A549 (cell line): ENCODE data around the gene PVALEF. TPM values are rescaled to one million over a fixed set of nuclear protein-coding genes. Genes with fewer than 3 reads are reported as not detected.
"Not testable (repeated sequence)": the region's sequence is repeated elsewhere in the genome, so short reads cannot be mapped to it uniquely, and the experiment has no call there.

Source experiments
- ATAC-seq, 2 experiments: fragments of 200-7000 bp in 1 of 2; fragments of >200 bp in 1 of 2; cut with Nextera tagmentation in 1 of 2; cut with Tn5 transposase in 1 of 2; 3 replicates each; pipeline versions ENCODE4 v1.8.0 to v1.9.1; 2018 to 2020; ENCODE audit warnings: mild to moderate bottlenecking in 1 of 2, moderate library complexity in 1 of 2
- CTCF ChIA-PET: fragments of 300-600 bp; sonication (Branson Sonifier 250); formaldehyde crosslinking; extraction: SDS; loops from one replicate; lab custom pipeline; 2021; ENCODE audit warnings: antibody characterized with exemption, inconsistent platforms; lab: Yijun Ruan, JAX
- POLR2A ChIA-PET: fragments of 350-600 bp; formaldehyde crosslinking; extraction: SDS; loops from one replicate; lab custom pipeline; 2021; ENCODE audit warnings: antibody characterized with exemption, inconsistent platforms; lab: Yijun Ruan, JAX
- DNase-seq, 2 experiments: peaks; one replicate each; pipeline versions ENCODE4 v3.0.0 to v3.0.0-alpha.2; 2011 to 2016; ENCODE audit warnings: low read depth in 1 of 2, low spot score in 1 of 2
- FAIRE-seq: peaks from 2 replicates; lab custom pipeline; 2011; peaks lifted over from hg19 to GRCh38; lab: Jason Lieb, UNC
- H3K27ac ChIP-seq, 2 experiments: fragments of >200 bp; sonication (Bioruptor Twin); formaldehyde crosslinking; 3 replicates each; pipeline ENCODE4 v1.5.1; 2016 to 2017
- H3K4me1 ChIP-seq: fragments of >200 bp; sonication (Bioruptor Twin); formaldehyde crosslinking; 3 replicates; pipeline ENCODE4 v1.6.1; 2016
- H3K4me2 ChIP-seq: fragments of >200 bp; sonication (Bioruptor Twin); formaldehyde crosslinking; 3 replicates; pipeline ENCODE4 v1.6.1; 2016
- H3K4me3 ChIP-seq: fragments of >200 bp; sonication (Bioruptor Twin); formaldehyde crosslinking; 3 replicates; pipeline ENCODE4 v1.5.1; 2016
- H3K9me3 ChIP-seq: fragments of >200 bp; sonication (Bioruptor Twin); formaldehyde crosslinking; 3 replicates; pipeline ENCODE4 v1.6.1; 2016
- CBX8 ChIP-seq: fragments of 200-600 bp; sonication (generic); IDR thresholded peaks from 2 replicates; pipeline ENCODE4 v1.6.1; 2016
- CEBPB ChIP-seq, 2 experiments: fragments of >200 bp in 1 of 2; sonication (Bioruptor Twin) in 1 of 2; formaldehyde crosslinking in 1 of 2; IDR thresholded peaks; 2 replicates each; pipeline ENCODE4 v1.6.1; 2012 to 2016
- EHMT2 ChIP-seq: fragments of 200-600 bp; sonication (generic); IDR thresholded peaks from 2 replicates; pipeline ENCODE4 v1.6.1; 2016; ENCODE audit warnings: antibody characterized with exemption, low read depth, mild to moderate bottlenecking, moderate library complexity
- EP300 ChIP-seq, 2 experiments: fragments of >200 bp; sonication (Bioruptor Twin); formaldehyde crosslinking; IDR thresholded peaks; 2 replicates in 1 of 2; 3 replicates in 1 of 2; pipeline ENCODE4 v1.6.1; 2016 to 2017
- ESRRA ChIP-seq: fragments of 150-350 bp; IDR thresholded peaks from 2 replicates; pipeline ENCODE4 v1.6.1; 2014; ENCODE audit warnings: mild to moderate bottlenecking, low read length, borderline replicate concordance
- FOSL2 ChIP-seq, 2 experiments: fragments of 450-650 bp in 1 of 2; fragments of >200 bp in 1 of 2; sonication (Bioruptor Twin) in 1 of 2; formaldehyde crosslinking; IDR thresholded peaks; 2 replicates each; pipeline versions ENCODE4 v1.5.0 to v1.6.1; 2016 to 2020; ENCODE audit warnings: mild to moderate bottlenecking in 1 of 2, moderate library complexity in 1 of 2
- FOXS1 ChIP-seq: fragments of 250-450 bp; sonication (Bioruptor Pico); IDR thresholded peaks from 2 replicates; pipeline ENCODE4 v1.5.0; 2020; ENCODE audit warnings: mild to moderate bottlenecking, moderate library complexity
- HEYL ChIP-seq: fragments of 250-450 bp; sonication (Bioruptor Pico); IDR thresholded peaks from 2 replicates; pipeline ENCODE4 v1.8.0; 2021; ENCODE audit warnings: mild to moderate bottlenecking, moderate library complexity
- HOXB13 ChIP-seq: fragments of 250-450 bp; sonication (Bioruptor Pico); IDR thresholded peaks from 2 replicates; pipeline ENCODE4 v1.5.0; 2020; ENCODE audit warnings: low read depth, mild to moderate bottlenecking, moderate library complexity
- JUNB ChIP-seq: fragments of >200 bp; sonication (Bioruptor Twin); formaldehyde crosslinking; IDR thresholded peaks from 2 replicates; pipeline ENCODE4 v1.6.1; 2016
- MAZ ChIP-seq: fragments of 150-350 bp; IDR thresholded peaks from 2 replicates; pipeline ENCODE4 v1.6.1; 2014; ENCODE audit warnings: antibody characterized with exemption, low read depth, low read length, borderline replicate concordance
- POLR2A ChIP-seq: IDR thresholded peaks from 2 replicates; pipeline ENCODE4 v1.6.1; 2012; ENCODE audit warnings: mild to moderate bottlenecking, low read length
- RARB ChIP-seq: fragments of 250-450 bp; sonication (Bioruptor Pico); IDR thresholded peaks from 2 replicates; pipeline ENCODE4 v1.8.0; 2021; ENCODE audit warnings: mild to moderate bottlenecking, moderate library complexity
- SREBF2 ChIP-seq: fragments of 450-650 bp; IDR thresholded peaks from 2 replicates; pipeline ENCODE4 v1.6.1; 2014; ENCODE audit warnings: mild to moderate bottlenecking, moderate library complexity
- ZC3H11A ChIP-seq: fragments of 450-650 bp; IDR thresholded peaks from 2 replicates; pipeline ENCODE4 v1.6.1; 2014; ENCODE audit warnings: antibody characterized with exemption, mild to moderate bottlenecking
- ZFP36 ChIP-seq: fragments of 450-650 bp; IDR thresholded peaks from 2 replicates; pipeline ENCODE4 v1.6.1; 2014; ENCODE audit warnings: borderline replicate concordance; ENCODE audit not compliant: partially characterized antibody
- ZSCAN20 ChIP-seq: fragments of 250-450 bp; sonication (Bioruptor Pico); IDR thresholded peaks from 2 replicates; pipeline ENCODE4 v1.8.0; 2022; ENCODE audit warnings: mild to moderate bottlenecking, moderate library complexity
- WGBS: methylation state at CpG from one replicate; pipeline ENCODE4 v1.1.6; 2017; ENCODE audit errors: missing lambda C conversion rate; 5-methylcytosine and 5-hydroxymethylcytosine counted together
- polyA plus RNA-seq, 4 experiments: library from polyadenylated mRNA; depleted of rRNA in 3 of 4; stranded (reverse); fragments of >200 nt; fragmentation: RNase III in 1 of 4; extraction: RNeasy Plus Mini Kit Qiagen cat#74134 plus additional on column Dnase treatment in 1 of 4; gene quantifications; 2 replicates in 3 of 4; 3 replicates in 1 of 4; pipeline ENCODE4 v1.2.3, GENCODE V29; 2011 to 2017
- TF ChIP-seq, protein P1 (sequence below): fragments of 250-450 bp; sonication (Bioruptor Pico); IDR thresholded peaks from 2 replicates; pipeline ENCODE4 v1.5.0; 2021; ENCODE audit warnings: mild to moderate bottlenecking, moderate library complexity, borderline replicate concordance
- TF ChIP-seq, protein P2 (sequence below): IDR thresholded peaks from 2 replicates; pipeline ENCODE4 v1.6.1; 2012
- TF ChIP-seq, protein P3 (sequence below): fragments of >200 bp; sonication (Bioruptor Twin); formaldehyde crosslinking; IDR thresholded peaks from 3 replicates; pipeline ENCODE4 v1.6.1; 2016
- TF ChIP-seq, protein P4 (sequence below): fragments of 450-650 bp; IDR thresholded peaks from 2 replicates; pipeline ENCODE4 v1.6.1; 2014; ENCODE audit warnings: antibody characterized with exemption

The PVALEF gene
- polyA plus RNA-seq, 2 of the 4 experiments (the other 2 are of a cell fraction): not detected

DNA sequence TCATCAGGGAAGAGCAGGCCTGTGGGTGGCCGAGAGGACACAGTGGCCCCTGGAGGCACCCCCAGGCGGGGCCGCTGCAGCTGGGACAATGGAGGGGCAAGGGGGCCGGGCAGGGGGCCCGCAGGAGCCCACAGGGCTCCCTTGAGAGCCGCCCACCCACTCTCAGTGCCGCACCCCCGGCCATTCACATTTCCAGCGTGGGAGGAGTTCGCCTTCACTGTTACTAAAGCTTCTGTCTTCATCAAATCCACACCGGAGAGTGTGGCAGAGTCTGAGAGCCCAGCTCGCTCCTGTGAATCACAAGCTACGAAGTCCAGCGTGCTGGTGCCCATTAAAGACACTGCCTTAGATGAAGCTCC lies 20.9 kb upstream of the PVALEF start (continued):
- TF ChIP-seq CBX8: no peak
- TF ChIP-seq HEYL: no peak

DNA sequence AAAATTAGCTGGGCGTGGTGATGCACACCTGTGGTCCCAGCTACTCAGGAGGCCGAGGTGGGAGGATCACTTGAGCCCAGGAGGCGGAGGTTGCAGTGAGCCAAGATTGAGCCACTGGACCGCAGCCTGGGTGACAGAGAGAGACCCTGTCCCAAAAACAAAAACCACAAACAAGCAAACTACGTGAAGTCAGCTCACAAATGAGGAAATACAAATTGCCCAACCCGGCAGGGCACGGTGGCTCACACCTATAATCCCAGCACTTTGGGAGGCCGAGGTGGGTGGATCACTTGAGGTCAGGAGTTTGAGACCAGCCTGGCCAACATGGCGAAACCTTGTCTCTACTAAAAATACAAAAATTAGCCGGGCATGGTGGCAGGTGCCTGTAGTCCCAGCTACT lies 19.1 kb upstream of the PVALEF start:
- not testable (repeated sequence) for DNase-seq, ATAC-seq, H3K27ac ChIP-seq, H3K4me2 ChIP-seq, FAIRE-seq, H3K9me3 ChIP-seq, H3K4me3 ChIP-seq, H3K4me1 ChIP-seq
- ChIA-PET POLR2A (interaction anchor here (0.7 kb wide), 1 partner anchor 331 kb away, joined by 6 read pairs; no protein-coding TSS in a partner anchor), CTCF (interaction anchor here (0.6 to 11.5 kb wide), 6 partner anchors 8 to 88 kb away, joined by 3 to 175 read pairs (median 63); partner anchors contain the start of genes NDUFAF8 and TEPSIN)
- WGBS: 65% methylated on average over 10 of the region's 10 CpGs

DNA sequence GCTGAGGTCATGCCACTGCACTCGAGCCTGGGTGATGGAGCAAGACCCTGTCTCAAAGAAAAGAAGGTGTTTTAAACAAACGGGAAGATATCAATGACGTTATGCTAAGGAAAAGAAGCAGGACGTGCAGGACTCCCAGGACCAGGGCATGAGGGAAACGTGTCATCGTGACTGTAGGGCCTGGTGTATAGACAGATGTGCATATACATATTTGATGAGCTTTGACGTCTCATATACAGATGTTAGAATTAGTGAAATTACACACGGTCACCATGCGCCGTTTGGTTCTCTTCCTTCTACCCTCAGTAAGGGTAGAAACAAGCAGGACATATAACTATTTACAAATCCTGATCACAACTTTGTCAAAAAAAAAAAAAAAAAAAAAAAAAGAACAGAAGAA lies 17.6 kb upstream of the PVALEF start:
- Histone ChIP-seq H3K9me3 (no peaks in the 10 kb centered on the region), H3K4me2 (no peak overlapping the region), H3K4me1 (peaks cover 4% of the 10 kb centered on the region; the same call in 2 of the 3 replicates), H3K27ac (no peak overlapping the region), H3K4me3 (no peak overlapping the region)
- CTCF ChIA-PET: interaction anchor here (0.7 to 11.5 kb wide), 9 partner anchors 7 to 337 kb away, joined by 3 to 175 read pairs (median 4); no protein-coding TSS in a partner anchor
- no peak for ATAC-seq
- TF ChIP-seq SREBF2 (no peak), CEBPB (IDR thresholded peaks at IDR 0.05) (no peak), ZSCAN20 (CRISPR knock-in tag) (no peak), POLR2A (no peak), FOSL2 (IDR thresholded peaks at IDR 0.05) (no peak), FOSL2 (CRISPR knock-in tag; IDR thresholded peaks at IDR 0.05) (no peak), ZFP36 (no peak), JUNB (no peak), EHMT2 (no peak), HOXB13 (no peak), MAZ (no peak), ESRRA (no peak), ZC3H11A (no peak), RARB (CRISPR knock-in tag) (no peak), FOXS1 (CRISPR knock-in tag) (no peak), EP300 (IDR thresholded peaks at IDR 0.05) (no peak)
- TF ChIP-seq, protein P1, sequence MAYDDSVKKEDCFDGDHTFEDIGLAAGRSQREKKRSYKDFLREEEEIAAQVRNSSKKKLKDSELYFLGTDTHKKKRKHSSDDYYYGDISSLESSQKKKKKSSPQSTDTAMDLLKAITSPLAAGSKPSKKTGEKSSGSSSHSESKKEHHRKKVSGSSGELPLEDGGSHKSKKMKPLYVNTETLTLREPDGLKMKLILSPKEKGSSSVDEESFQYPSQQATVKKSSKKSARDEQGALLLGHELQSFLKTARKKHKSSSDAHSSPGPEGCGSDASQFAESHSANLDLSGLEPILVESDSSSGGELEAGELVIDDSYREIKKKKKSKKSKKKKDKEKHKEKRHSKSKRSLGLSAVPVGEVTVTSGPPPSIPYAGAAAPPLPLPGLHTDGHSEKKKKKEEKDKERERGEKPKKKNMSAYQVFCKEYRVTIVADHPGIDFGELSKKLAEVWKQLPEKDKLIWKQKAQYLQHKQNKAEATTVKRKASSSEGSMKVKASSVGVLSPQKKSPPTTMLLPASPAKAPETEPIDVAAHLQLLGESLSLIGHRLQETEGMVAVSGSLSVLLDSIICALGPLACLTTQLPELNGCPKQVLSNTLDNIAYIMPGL: no peak
- TF ChIP-seq, protein P2, sequence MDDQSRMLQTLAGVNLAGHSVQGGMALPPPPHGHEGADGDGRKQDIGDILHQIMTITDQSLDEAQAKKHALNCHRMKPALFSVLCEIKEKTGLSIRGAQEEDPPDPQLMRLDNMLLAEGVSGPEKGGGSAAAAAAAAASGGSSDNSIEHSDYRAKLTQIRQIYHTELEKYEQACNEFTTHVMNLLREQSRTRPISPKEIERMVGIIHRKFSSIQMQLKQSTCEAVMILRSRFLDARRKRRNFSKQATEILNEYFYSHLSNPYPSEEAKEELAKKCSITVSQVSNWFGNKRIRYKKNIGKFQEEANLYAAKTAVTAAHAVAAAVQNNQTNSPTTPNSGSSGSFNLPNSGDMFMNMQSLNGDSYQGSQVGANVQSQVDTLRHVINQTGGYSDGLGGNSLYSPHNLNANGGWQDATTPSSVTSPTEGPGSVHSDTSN: no peak
- TF ChIP-seq, protein P3, sequence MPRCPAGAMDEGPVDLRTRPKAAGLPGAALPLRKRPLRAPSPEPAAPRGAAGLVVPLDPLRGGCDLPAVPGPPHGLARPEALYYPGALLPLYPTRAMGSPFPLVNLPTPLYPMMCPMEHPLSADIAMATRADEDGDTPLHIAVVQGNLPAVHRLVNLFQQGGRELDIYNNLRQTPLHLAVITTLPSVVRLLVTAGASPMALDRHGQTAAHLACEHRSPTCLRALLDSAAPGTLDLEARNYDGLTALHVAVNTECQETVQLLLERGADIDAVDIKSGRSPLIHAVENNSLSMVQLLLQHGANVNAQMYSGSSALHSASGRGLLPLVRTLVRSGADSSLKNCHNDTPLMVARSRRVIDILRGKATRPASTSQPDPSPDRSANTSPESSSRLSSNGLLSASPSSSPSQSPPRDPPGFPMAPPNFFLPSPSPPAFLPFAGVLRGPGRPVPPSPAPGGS: no peak
- TF ChIP-seq, protein P4, sequence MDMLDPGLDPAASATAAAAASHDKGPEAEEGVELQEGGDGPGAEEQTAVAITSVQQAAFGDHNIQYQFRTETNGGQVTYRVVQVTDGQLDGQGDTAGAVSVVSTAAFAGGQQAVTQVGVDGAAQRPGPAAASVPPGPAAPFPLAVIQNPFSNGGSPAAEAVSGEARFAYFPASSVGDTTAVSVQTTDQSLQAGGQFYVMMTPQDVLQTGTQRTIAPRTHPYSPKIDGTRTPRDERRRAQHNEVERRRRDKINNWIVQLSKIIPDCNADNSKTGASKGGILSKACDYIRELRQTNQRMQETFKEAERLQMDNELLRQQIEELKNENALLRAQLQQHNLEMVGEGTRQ: no peak
- 60% methylated on average over 10 of the region's 10 CpGs for WGBS
- POLR2A ChIA-PET: no interaction called here
- no peak for DNase-seq
- FAIRE-seq: no peak
